IMR-90 (cell line): ENCODE results near the gene SEMA5A.

Experiments used
- BHLHE40 ChIP-seq: fragments of 150-350 bp; IDR thresholded peaks from 2 replicates; pipeline ENCODE4 v1.6.1; 2016; ENCODE audit warnings: mild to moderate bottlenecking, low read depth, low read length
- CEBPB ChIP-seq: IDR thresholded peaks from 2 replicates; pipeline ENCODE4 v1.6.1; 2012; ENCODE audit warnings: low read depth, low read length, improper control_type of control experiment
- CHD1 ChIP-seq: IDR thresholded peaks from 2 replicates; pipeline ENCODE4 v1.6.1; 2012; ENCODE audit warnings: low read depth, low read length, improper control_type of control experiment
- CTCF ChIP-seq: conservative IDR thresholded peaks from 2 replicates; pipeline ENCODE4 v1.5.1; 2012; ENCODE audit warnings: mild to moderate bottlenecking, low read depth, low read length, improper control_type of control experiment
- MAZ ChIP-seq: IDR thresholded peaks from 2 replicates; pipeline ENCODE4 v1.6.1; 2012; ENCODE audit warnings: low read depth, mild to moderate bottlenecking, low read length, improper control_type of control experiment, moderate library complexity, borderline replicate concordance
- MXI1 ChIP-seq: IDR thresholded peaks from 2 replicates; pipeline ENCODE4 v1.6.1; 2012; ENCODE audit warnings: low read depth, mild to moderate bottlenecking, low read length, moderate library complexity, borderline replicate concordance
- POLR2A ChIP-seq: IDR thresholded peaks from 2 replicates; pipeline ENCODE4 v1.6.1; 2012; ENCODE audit warnings: mild to moderate bottlenecking, low read depth, low read length
- RAD21 ChIP-seq: IDR thresholded peaks from 2 replicates; pipeline ENCODE4 v1.6.1; 2012; ENCODE audit warnings: low read length, improper control_type of control experiment
- RCOR1 ChIP-seq: IDR thresholded peaks from 2 replicates; pipeline ENCODE4 v1.6.1; 2012; ENCODE audit warnings: mild to moderate bottlenecking, low read length, improper control_type of control experiment; ENCODE audit not compliant: insufficient replicate concordance
- USF2 ChIP-seq: fragments of 150-350 bp; IDR thresholded peaks from 2 replicates; pipeline ENCODE4 v1.6.1; 2017; ENCODE audit warnings: mild to moderate bottlenecking, antibody characterized with exemption, low read length, low read depth
- TF ChIP-seq, protein P1 (sequence below): fragments of 150-350 bp; IDR thresholded peaks from 2 replicates; pipeline ENCODE4 v1.6.1; 2016; ENCODE audit warnings: low read depth, mild to moderate bottlenecking, low read length, moderate library complexity, borderline replicate concordance

DNA sequence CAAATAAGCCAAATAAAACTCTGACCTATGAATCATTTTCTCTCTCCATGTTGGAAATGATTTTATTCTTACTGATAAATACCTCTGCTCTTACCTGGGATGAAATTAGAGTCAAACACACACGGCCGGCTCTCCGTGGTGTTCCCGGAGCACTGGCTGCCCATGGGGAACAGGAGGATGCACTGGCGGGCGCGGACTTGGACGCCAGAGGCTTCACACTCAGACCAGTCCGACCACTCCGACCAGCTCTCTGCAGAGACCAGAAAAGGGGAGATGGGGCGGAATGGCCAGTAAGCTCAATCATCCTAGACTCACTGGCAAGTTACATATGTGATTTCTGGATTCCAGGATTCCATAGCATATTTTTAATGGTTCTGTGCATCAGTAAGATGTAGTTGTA is 494.1 kb downstream of the SEMA5A start:
- TF ChIP-seq CTCF = no peak
- TF ChIP-seq BHLHE40 = no peak
- TF ChIP-seq RCOR1 = no peak
- no peak for TF ChIP-seq CHD1
- no peak for TF ChIP-seq POLR2A
- TF ChIP-seq, protein P1, sequence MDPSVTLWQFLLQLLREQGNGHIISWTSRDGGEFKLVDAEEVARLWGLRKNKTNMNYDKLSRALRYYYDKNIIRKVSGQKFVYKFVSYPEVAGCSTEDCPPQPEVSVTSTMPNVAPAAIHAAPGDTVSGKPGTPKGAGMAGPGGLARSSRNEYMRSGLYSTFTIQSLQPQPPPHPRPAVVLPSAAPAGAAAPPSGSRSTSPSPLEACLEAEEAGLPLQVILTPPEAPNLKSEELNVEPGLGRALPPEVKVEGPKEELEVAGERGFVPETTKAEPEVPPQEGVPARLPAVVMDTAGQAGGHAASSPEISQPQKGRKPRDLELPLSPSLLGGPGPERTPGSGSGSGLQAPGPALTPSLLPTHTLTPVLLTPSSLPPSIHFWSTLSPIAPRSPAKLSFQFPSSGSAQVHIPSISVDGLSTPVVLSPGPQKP = no peak
- no peak for TF ChIP-seq MAZ
- TF ChIP-seq RAD21 = no peak
- TF ChIP-seq MXI1 = no peak
- no peak for TF ChIP-seq CEBPB
- no peak for TF ChIP-seq USF2
